H1 (cell line): ENCODE measurements around the gene SH3PXD2A.

Experiments
- CEBPB ChIP-seq: IDR thresholded peaks from 2 replicates; pipeline ENCODE4 v1.6.1; 2012; ENCODE audit warnings: low read depth, low read length
- CHD2 ChIP-seq: IDR thresholded peaks from 2 replicates; pipeline ENCODE4 v1.6.1; 2012; ENCODE audit warnings: low read length, improper control_type of control experiment
- EZH2 ChIP-seq: fragments of 200-600 bp; sonication (generic); IDR thresholded peaks from 2 replicates; pipeline ENCODE4 v1.7.1; 2012; ENCODE audit warnings: low read depth, mild to moderate bottlenecking, moderate library complexity, low read length, inconsistent platforms; ENCODE audit not compliant: severe bottlenecking

- TF ChIP-seq CEBPB, result no peak
- TF ChIP-seq EZH2, result no peak
- no peak for TF ChIP-seq CHD2
These were observed 62.8 kb downstream of the SH3PXD2A start for GRCh38 chr10:103792547-103792946.
